Esophagus muscularis mucosa (tissue), 4 donors: ENCODE measurements around the gene ASTE1.

ENCODE experiments used
- EP300 ChIP-seq: sonication (generic); formaldehyde crosslinking; IDR thresholded peaks from one replicate; pipeline ENCODE4 v1.6.1; 2017; ENCODE audit warnings: antibody characterized with exemption
- POLR2A ChIP-seq: fragments of 450-650 bp; IDR thresholded peaks from one replicate; pipeline ENCODE4 v1.6.1; 2017; ENCODE audit warnings: antibody characterized with exemption, moderate library complexity, mild to moderate bottlenecking, low read depth
- POLR2AphosphoS5 ChIP-seq, 2 donors: sonication (generic); formaldehyde crosslinking; IDR thresholded peaks; one replicate each; pipeline ENCODE4 v1.6.1; 2017; ENCODE audit warnings: antibody characterized with exemption in 2 of 2
- TF ChIP-seq, protein P1 (sequence below), 3 experiments: fragments of 200-600 bp in 2 of 3; fragments of 450-650 bp in 1 of 3; sonication (generic) in 2 of 3; IDR thresholded peaks; one replicate each; pipeline ENCODE4 v1.5.1; 2017 to 2019; ENCODE audit warnings: antibody characterized with exemption in 3 of 3, mild to moderate bottlenecking in 2 of 3, moderate library complexity in 1 of 3

DNA sequence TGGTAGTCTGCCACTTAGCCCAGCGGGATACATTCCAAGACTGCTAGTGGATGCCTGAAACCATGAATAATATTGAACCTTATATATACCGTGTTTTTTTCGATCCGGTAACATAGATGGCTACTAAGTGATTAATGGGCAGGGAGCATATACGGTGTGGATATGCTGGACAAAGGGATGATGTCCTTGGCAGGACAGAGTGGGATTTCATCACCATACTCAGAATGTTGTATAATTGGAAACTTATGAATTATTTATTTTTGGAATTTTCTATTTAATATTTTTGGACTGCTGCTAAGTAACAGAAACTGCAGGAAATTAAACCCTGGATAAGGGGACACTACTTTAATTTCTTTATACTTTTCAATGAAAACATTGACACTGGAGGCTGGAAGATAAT lies 53.2 kb downstream of the ASTE1 start:
- TF ChIP-seq POLR2A: no peak
- TF ChIP-seq EP300: no peak
- TF ChIP-seq, protein P1, sequence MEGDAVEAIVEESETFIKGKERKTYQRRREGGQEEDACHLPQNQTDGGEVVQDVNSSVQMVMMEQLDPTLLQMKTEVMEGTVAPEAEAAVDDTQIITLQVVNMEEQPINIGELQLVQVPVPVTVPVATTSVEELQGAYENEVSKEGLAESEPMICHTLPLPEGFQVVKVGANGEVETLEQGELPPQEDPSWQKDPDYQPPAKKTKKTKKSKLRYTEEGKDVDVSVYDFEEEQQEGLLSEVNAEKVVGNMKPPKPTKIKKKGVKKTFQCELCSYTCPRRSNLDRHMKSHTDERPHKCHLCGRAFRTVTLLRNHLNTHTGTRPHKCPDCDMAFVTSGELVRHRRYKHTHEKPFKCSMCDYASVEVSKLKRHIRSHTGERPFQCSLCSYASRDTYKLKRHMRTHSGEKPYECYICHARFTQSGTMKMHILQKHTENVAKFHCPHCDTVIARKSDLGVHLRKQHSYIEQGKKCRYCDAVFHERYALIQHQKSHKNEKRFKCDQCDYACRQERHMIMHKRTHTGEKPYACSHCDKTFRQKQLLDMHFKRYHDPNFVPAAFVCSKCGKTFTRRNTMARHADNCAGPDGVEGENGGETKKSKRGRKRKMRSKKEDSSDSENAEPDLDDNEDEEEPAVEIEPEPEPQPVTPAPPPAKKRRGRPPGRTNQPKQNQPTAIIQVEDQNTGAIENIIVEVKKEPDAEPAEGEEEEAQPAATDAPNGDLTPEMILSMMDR (IDR thresholded peaks at IDR 0.05): no peak
- TF ChIP-seq POLR2AphosphoS5 (IDR thresholded peaks at IDR 0.05): no peak
